Activated T-cell treated with anti-CD3 and anti-CD28 coated beads for 4 hours (primary cell): ENCODE data around the gene UGT2B7.
"Not testable (repeated sequence)": the region's sequence is repeated elsewhere in the genome, so short reads cannot be mapped to it uniquely, and the experiment has no call there.

Source experiments
- DNase-seq: peaks from one replicate; pipeline ENCODE4 v3.0.0-alpha.2; 2020

The UGT2B7 gene

DNA sequence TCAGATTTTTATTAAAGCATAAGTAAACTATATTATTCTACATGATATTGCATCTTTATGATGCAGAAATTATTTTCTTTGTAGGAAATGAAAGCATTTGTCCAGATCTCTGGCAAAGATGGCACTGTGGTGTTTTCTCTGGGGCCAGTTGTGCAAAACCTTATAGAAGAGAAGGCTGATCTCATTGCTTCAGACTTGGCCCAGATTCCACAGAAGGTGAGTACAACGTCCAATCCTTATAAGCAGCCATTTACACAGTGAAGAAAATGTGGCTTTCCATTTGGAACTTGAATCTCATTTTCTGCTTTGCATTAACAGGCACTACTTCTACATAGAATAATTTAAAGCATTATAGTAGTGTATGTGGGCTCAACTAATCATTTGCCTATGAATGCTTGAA lies 6.9 kb upstream of the UGT2B7 start:
- no peak for DNase-seq

DNA sequence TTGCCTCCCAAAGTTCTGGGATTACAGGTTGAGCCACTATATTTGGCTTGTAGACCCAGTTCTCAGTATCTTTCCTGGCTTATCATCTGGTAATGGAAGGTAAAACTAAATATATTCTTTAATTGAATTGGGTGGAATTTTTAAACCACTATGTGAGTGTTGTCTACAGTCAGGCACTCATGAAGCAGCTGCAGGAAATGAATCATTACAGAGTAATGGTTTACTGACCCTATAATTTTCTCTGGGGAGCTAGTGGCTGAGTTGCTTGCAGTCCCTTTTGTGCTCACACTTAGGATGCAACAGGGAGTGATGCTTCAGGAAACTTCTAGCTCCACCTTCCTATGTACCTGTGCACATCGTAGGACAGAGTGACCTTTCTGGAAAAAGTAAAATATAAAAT lies 4.1 kb upstream of the UGT2B7 start:
- DNase-seq: no peak

- DNase-seq: no peak
Measured at GRCh38 chr4:69092980-69093568, 3.2 kb upstream of the UGT2B7 start.

- DNase-seq: no peak
Measured at GRCh38 chr4:69093681-69094080, 2.6 kb upstream of the UGT2B7 start.

- DNase-seq: no peak
Measured at GRCh38 chr4:69095301-69095731, 958 bp upstream of the UGT2B7 start.

GRCh38 chr4:69096810-69097209 lies 536 bp downstream of the UGT2B7 start:
- DNase-seq: no peak

- DNase-seq: no peak
Measured at GRCh38 chr4:69098470-69098869, 2.2 kb downstream of the UGT2B7 start.

- no peak for DNase-seq
Measured at GRCh38 chr4:69099910-69100309, 3.6 kb downstream of the UGT2B7 start.

DNA sequence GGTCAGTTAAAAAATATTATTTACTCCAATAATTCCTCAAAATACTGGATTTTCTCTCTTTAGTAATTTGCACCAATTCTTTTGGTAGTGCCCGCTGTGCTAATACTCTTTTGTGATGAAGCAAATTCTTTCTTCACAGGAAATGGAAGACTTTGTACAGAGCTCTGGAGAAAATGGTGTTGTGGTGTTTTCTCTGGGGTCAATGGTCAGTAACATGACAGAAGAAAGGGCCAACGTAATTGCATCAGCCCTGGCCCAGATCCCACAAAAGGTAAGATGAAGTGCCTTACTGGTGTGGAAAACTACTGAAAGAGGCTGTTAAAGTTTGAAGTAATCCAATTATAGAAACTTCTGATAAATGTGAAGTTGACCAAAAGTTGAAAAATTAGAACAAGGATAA lies 6.4 kb downstream of the UGT2B7 start:
- not testable (repeated sequence) for DNase-seq

DNA sequence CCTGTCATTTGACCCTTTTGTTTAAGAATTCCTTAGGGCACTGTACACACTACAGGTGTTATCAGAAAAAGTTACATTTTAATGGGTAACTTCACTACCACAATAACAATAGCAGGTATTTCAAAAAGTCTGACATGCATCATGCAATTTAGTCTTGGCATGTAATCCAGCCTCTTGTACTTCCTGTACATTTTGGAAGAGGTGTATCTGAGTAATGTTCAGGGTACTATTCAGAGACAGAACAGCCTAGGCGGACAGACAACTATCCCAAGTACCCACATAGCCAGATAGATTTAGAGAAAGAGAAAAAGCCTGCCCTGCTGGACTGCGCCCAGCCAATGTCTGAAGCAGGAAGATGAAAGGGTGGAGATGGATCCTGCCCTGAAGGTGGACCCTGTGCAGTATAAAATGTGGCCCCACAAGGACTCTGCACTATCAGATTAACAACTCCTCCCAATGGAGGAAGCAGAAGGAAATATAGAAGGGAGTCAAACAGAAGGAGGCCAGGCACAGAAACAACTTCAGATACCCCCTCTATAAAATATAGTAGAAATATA lies 8.5 kb downstream of the UGT2B7 start:
- no peak for DNase-seq

DNA sequence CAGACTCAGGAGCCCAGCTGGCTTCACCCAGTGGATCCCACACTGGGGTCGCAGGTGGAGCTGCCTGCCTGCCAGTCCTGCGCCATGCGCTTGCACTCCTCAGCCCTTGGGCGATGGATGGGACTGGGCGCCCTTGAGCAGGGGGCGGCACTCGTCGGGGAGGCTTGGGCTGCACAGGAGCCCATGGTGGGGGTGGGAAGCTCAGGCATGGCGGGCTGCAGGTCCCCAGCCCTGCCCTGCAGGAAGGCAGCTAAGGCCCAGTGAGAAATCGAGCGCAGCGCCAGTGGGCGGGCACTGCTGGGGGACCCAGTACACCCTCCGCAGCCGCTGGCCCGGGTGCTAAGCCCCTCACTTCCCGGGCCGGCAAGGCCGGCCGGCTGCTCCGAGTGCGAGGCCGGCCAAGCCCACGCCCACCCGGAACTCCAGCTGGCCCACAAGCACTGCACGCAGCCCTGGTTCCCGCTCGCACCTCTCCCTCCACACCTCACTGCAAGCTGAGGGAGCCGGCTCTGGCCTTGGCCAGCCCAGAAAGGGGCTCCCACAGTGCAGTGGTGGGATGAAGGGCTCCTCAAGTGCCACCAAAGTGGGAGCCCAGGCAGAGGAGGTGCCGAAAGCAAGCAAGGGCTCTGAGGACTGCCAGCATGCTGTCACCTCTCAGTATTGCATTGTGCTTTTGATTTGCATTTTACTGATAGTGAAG lies 19.0 kb downstream of the UGT2B7 start:
- DNase-seq: not testable (repeated sequence)

DNA sequence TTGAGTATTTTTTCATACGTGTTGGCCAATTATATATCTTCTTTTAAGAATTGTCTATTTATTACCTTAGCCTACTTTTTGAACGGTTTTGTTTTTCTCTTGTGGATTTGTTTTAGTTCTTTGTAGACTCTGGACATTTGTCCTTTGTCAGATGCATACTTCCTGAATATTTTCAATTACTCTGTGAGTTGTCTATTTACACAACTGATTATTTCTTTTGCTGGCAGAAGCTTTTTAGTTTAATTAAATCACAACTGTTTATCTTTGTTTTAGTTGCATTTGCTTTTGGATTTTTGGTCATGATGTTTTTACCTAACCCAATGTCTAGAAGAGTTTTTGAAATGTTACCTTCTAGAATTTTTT lies 19.6 kb downstream of the UGT2B7 start:
- no peak for DNase-seq

GRCh38 chr4:69116645-69117321 lies 20.5 kb downstream of the UGT2B7 start:
- no peak for DNase-seq

DNA sequence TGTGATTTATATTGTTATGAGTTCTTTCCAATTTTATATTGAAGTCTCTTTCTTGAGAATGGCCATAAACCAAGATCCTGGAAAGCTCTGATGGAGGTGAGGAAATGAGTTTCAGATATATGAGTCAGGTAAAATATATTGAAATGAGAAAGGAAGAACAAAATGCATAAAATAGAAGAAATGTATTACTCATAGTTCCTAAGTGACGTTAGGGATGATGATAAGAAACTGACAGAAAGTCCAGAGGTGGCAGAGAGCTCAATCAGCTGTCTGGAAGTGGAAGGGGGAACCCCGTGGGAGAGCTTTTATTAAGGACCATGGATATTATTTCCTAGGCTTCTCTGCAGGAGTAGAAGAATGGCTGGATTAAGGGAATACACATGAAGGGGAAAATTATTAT lies 24.6 kb downstream of the UGT2B7 start:
- DNase-seq: no peak

DNA sequence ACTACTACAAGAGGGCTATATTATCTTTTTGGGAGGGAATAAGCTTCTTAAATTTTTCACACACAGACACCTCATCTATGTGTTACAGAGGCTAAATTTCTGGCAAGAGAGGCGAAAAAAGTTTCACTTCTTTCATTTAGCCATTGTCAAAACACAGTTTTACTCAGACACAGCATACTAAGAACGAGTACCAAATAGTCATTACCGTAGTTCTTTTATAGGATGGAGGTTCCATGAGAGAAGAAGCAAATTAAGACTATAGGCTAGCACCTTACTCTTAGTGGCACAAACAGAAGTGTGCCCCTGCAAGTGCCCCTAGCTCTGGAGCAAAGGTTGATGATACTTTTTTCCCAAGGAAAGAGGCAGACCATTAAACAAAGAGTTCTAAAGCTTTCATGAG lies 26.2 kb downstream of the UGT2B7 start:
- no peak for DNase-seq

DNA sequence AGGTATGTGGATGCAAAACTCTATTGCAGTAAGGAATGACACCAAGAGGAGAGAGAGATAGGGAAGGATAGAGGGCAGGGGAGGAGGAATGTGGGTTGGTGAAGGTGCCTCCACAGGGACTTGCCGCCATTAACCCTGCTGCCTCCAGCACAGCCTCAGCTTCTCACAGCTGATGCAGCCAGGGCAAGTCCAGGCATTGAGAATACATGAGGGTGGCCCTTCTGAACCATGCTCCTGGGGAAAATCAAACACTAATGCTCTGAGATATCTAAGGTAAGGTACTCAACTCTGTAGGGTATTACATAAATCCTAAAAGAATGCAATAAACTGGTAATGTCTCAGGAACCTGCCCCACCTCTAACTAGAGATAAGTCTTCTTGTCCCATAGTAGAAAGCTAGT lies 28.7 kb downstream of the UGT2B7 start:
- no peak for DNase-seq

DNA sequence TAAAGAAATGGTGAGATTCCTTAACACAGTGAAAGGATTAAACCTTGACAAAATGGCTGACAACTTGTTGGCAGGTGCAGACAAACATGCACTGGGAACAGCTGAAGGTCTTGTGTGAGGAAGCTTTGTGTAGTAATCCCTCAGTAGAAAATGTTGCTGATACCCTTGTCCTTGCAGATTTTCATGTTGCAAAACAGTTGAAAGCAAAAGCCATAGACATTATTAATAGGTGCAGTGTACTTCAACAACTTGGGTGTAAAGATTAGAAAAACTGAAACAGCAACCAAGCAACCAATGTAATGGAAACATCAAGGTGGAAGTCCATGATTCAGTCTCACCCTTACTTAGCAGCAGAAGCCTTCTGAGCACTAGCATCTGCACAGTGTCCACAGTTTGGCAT lies 29.8 kb downstream of the UGT2B7 start:
- DNase-seq: no peak

GRCh38 chr4:69133993-69134392 lies 37.7 kb downstream of the UGT2B7 start:
- no peak for DNase-seq

GRCh38 chr4:69134471-69134870 lies 38.2 kb downstream of the UGT2B7 start:
- DNase-seq: no peak

GRCh38 chr4:69141320-69141719 lies 45.0 kb downstream of the UGT2B7 start:
- DNase-seq: no peak

- DNase-seq: no peak
Measured at GRCh38 chr4:69147334-69147733, 51.1 kb downstream of the UGT2B7 start.

- DNase-seq: no peak
Measured at GRCh38 chr4:69154021-69154420, 57.7 kb downstream of the UGT2B7 start.

DNA sequence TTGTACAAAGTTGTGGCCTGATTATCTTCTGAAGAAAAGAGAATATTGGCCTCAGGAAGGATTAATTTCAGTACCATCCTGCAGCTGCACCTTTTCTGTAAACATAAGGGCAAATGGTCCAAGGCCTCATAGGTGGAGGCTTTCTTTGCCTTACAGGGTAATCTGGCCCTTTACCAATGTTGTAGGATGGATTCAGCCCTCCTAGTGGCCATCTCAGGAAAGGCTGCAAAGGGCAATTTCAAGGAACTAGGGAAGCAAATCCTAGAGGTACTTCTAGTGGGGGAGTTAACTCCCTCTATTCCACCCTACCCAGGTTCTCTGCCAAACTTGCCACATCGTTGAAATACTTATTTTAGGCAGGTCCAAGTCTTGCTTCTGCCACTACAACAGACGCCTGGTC lies 60.6 kb downstream of the UGT2B7 start:
- DNase-seq: no peak
